Measurements from ENCODE around the gene NUP42.

The NUP42 gene

GRCh38 chr7:23237000-23237399 is 55.2 kb downstream of the NUP42 start:
- no peak for DNase-seq

GRCh38 chr7:23238983-23239652 is 57.3 kb downstream of the NUP42 start:
- DNase-seq = no peak

- DNase-seq = no peak
These were observed 57.9 kb downstream of the NUP42 start for GRCh38 chr7:23239698-23240097.

- no peak for DNase-seq
These were observed 60.5 kb downstream of the NUP42 start for GRCh38 chr7:23242321-23242720.

GRCh38 chr7:23242935-23243334 is 61.1 kb downstream of the NUP42 start:
- DNase-seq = no peak

GRCh38 chr7:23246555-23246954 is 64.7 kb downstream of the NUP42 start, which contains the start of gene GPNMB:
TSS of gene GPNMB (plus strand) at chr7:23246775. CDS start at chr7:23246858, 83 bp downstream.
- no peak for DNase-seq

GRCh38 chr7:23247046-23247602 is 65.3 kb downstream of the NUP42 start:
- DNase-seq = no peak

- no peak for DNase-seq
These were observed 65.9 kb downstream of the NUP42 start for GRCh38 chr7:23247603-23248335.

- DNase-seq = no peak
These were observed 67.6 kb downstream of the NUP42 start for GRCh38 chr7:23249486-23249885.

Data from activated naive CD4-positive, alpha-beta T cell treated with anti-CD3 and anti-CD28 coated beads, Interleukin-2, amount 50 U/mL, for 16 hours (primary cell).